Ishikawa (cell line): Measurements from ENCODE around the gene TINAG.

ENCODE experiments used
- EGR1 ChIP-seq: IDR thresholded peaks from 2 replicates; pipeline ENCODE4 v1.6.1; 2012
- FOXM1 ChIP-seq: IDR thresholded peaks from 2 replicates; pipeline ENCODE4 v1.6.1; 2012; ENCODE audit warnings: low read depth, borderline replicate concordance
- TAF1 ChIP-seq: IDR thresholded peaks from 2 replicates; pipeline ENCODE4 v1.6.1; 2012; ENCODE audit warnings: low read depth, mild to moderate bottlenecking
- TCF12 ChIP-seq: IDR thresholded peaks from 2 replicates; pipeline ENCODE4 v1.6.1; 2012; ENCODE audit warnings: low read depth
- YY1 ChIP-seq: IDR thresholded peaks from 2 replicates; pipeline ENCODE4 v1.6.1; 2012; ENCODE audit warnings: low read depth
- TF ChIP-seq, protein P1 (sequence below): IDR thresholded peaks from 2 replicates; pipeline ENCODE4 v1.6.1; 2012
- TF ChIP-seq, protein P2 (sequence below): IDR thresholded peaks from 2 replicates; pipeline ENCODE4 v1.6.1; 2012

DNA sequence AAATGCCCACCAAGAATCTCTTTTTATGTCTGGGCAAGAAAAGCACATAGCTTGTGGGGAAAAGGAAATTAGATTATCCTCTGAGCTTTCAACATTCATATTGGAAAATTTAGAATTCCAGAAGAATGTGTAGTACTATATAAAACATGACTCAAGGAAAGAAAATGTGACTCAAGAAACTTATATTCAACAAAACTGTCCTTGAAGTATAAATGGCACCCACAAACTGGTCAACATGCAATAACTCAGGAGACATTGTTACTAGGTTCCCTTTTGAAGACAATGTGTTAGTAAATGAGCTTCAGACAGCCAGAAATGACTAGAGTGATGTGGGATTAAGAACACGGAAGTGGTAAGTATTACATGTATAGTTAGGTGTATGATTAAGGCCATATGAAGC lies 26.1 kb upstream of the TINAG start:
- TF ChIP-seq FOXM1 (no peak), EGR1 (no peak), YY1 (no peak), TAF1 (no peak), TCF12 (no peak)
- TF ChIP-seq, protein P1, sequence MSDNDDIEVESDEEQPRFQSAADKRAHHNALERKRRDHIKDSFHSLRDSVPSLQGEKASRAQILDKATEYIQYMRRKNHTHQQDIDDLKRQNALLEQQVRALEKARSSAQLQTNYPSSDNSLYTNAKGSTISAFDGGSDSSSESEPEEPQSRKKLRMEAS: no peak
- TF ChIP-seq, protein P2, sequence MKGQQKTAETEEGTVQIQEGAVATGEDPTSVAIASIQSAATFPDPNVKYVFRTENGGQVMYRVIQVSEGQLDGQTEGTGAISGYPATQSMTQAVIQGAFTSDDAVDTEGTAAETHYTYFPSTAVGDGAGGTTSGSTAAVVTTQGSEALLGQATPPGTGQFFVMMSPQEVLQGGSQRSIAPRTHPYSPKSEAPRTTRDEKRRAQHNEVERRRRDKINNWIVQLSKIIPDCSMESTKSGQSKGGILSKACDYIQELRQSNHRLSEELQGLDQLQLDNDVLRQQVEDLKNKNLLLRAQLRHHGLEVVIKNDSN: no peak
